Measurements from ENCODE around the gene TTC39C. TPM values are rescaled to one million over a fixed set of nuclear protein-coding genes. Genes with fewer than 3 reads are reported as not detected.
A peak's percentile ranks its signal among the peaks of the same experiment; 100 is the strongest.

Gene TTC39C
- total RNA-seq, 1 experiment from 2014 or later, result 24.7 TPM

GRCh38 chr18:24003288-24003687 lies 11.3 kb upstream of the TTC39C start:
- H3K9ac ChIP-seq (ENCODE audit: low read length), result no peak overlapping the region
- no peak overlapping the region for H3K4me2 ChIP-seq (ENCODE audit: low read length)
- no peak overlapping the region for H3K27ac ChIP-seq (ENCODE audit: low read length)
- no peaks in the 10 kb centered on the region for H3K36me3 ChIP-seq (ENCODE audit: low read depth, low read length)
- no peaks in the 10 kb centered on the region for H3K9me3 ChIP-seq (ENCODE audit: low read length)
- DNase-seq (no peak), ATAC-seq (no peak)
- H3K27me3 ChIP-seq (ENCODE audit: low read length), result no peaks in the 10 kb centered on the region
- H3K79me2 ChIP-seq (ENCODE audit: low read length), result no peaks in the 10 kb centered on the region
- H3K9me2 ChIP-seq (replicated peaks; ENCODE audit: low read length), result no peaks in the 10 kb centered on the region
- H3K4me1 ChIP-seq (ENCODE audit: insufficient read depth, low read length), result peaks cover 9% of the 10 kb centered on the region
- ChIA-PET POLR2A (ENCODE audit: unreplicated experiment) (no interaction called here), CTCF (no interaction called here)
- H3F3A ChIP-seq (ENCODE audit: low read length, unreplicated experiment), result no peaks in the 10 kb centered on the region
- no peaks in the 10 kb centered on the region for H4K20me1 ChIP-seq (ENCODE audit: low read length)
- H2AFZ ChIP-seq (ENCODE audit: low read length), result no peak overlapping the region
- H3K4me3 ChIP-seq (ENCODE audit: low read length), result no peak overlapping the region
- TF ChIP-seq EZH2 (IDR thresholded peaks at IDR 0.05; ENCODE audit: low read length, unreplicated experiment) (no peak), CTCF (conservative IDR thresholded peaks at IDR 0.05; ENCODE audit: low read depth, low read length) (no peak), EZH2phosphoT487 (IDR thresholded peaks at IDR 0.05; ENCODE audit: borderline replicate concordance, low read length) (no peak)
- BruUV-seq (replicated peaks), result no TSS peak
- intact Hi-C loops (cut with micrococcal nuclease), result no loop called here

- no peaks in the 10 kb centered on the region for H3K79me2 ChIP-seq (ENCODE audit: low read length)
- H3K4me1 ChIP-seq (ENCODE audit: insufficient read depth, low read length), result peaks cover 6% of the 10 kb centered on the region
- DNase-seq, result no peak
- POLR2A ChIA-PET (ENCODE audit: unreplicated experiment), result no interaction called here
- H3K27ac ChIP-seq (ENCODE audit: low read length), result no peak overlapping the region
- no peaks in the 10 kb centered on the region for H3K36me3 ChIP-seq (ENCODE audit: low read depth, low read length)
- H4K20me1 ChIP-seq (ENCODE audit: low read length), result no peaks in the 10 kb centered on the region
- BruUV-seq (replicated peaks), result no TSS peak
- intact Hi-C loops (cut with micrococcal nuclease), result no loop called here
- no peaks in the 10 kb centered on the region for H3K9me2 ChIP-seq (replicated peaks; ENCODE audit: low read length)
- CTCF ChIA-PET, result no interaction called here
- H3K9me3 ChIP-seq (ENCODE audit: low read length), result no peaks in the 10 kb centered on the region
- no peak overlapping the region for H3K4me3 ChIP-seq (ENCODE audit: low read length)
- H3K27me3 ChIP-seq (ENCODE audit: low read length), result no peaks in the 10 kb centered on the region
- ATAC-seq, result no peak
- no peak overlapping the region for H3K4me2 ChIP-seq (ENCODE audit: low read length)
- no peak overlapping the region for H3K9ac ChIP-seq (ENCODE audit: low read length)
- no peaks in the 10 kb centered on the region for H3F3A ChIP-seq (ENCODE audit: low read length, unreplicated experiment)
- no peak for TF ChIP-seq EZH2 (IDR thresholded peaks at IDR 0.05; ENCODE audit: low read length, unreplicated experiment)
- no peak for TF ChIP-seq CTCF (conservative IDR thresholded peaks at IDR 0.05; ENCODE audit: low read depth, low read length)
- no peak overlapping the region for H2AFZ ChIP-seq (ENCODE audit: low read length)
Observed at GRCh38 chr18:24003903-24004640, 10.5 kb upstream of the TTC39C start.

- Histone ChIP-seq H3K79me2 (ENCODE audit: low read length) (no peaks in the 10 kb centered on the region), H3K4me3 (ENCODE audit: low read length) (no peak overlapping the region), H3K27ac (ENCODE audit: low read length) (no peak overlapping the region), H3K4me2 (ENCODE audit: low read length) (no peak overlapping the region), H3K9me2 (replicated peaks; ENCODE audit: low read length) (no peaks in the 10 kb centered on the region), H3K9me3 (ENCODE audit: low read length) (no peaks in the 10 kb centered on the region), H2AFZ (ENCODE audit: low read length) (no peak overlapping the region), H3K27me3 (ENCODE audit: low read length) (no peaks in the 10 kb centered on the region), H3K36me3 (ENCODE audit: low read depth, low read length) (no peaks in the 10 kb centered on the region), H4K20me1 (ENCODE audit: low read length) (no peaks in the 10 kb centered on the region), H3F3A (ENCODE audit: low read length, unreplicated experiment) (no peaks in the 10 kb centered on the region), H3K9ac (ENCODE audit: low read length) (no peak overlapping the region), H3K4me1 (ENCODE audit: insufficient read depth, low read length) (no peaks in the 10 kb centered on the region)
- DNase-seq (peak; percentile 16), ATAC-seq (no peak)
- BruUV-seq (replicated peaks), result no TSS peak
- ChIA-PET CTCF (no interaction called here), POLR2A (ENCODE audit: unreplicated experiment) (no interaction called here)
- intact Hi-C loops (cut with micrococcal nuclease), result no loop called here
- TF ChIP-seq EZH2phosphoT487 (IDR thresholded peaks at IDR 0.05; ENCODE audit: borderline replicate concordance, low read length), result no peak
- TF ChIP-seq CTCF (conservative IDR thresholded peaks at IDR 0.05; ENCODE audit: low read depth, low read length), result no peak
- TF ChIP-seq EZH2 (IDR thresholded peaks at IDR 0.05; ENCODE audit: low read length, unreplicated experiment), result no peak
Observed at GRCh38 chr18:24006712-24007313, 7.7 kb upstream of the TTC39C start.

Measured in PC-3 (cell line).